Nephron (organoid): ENCODE measurements around the gene BCL2L2.

Source experiments
- H3K27ac Mint-ChIP-seq, 3 experiments: 2 replicates each; pipeline ENCODE4 v1.8.0; 2020; ENCODE audit warnings: mixed read lengths in 3 of 3, mild to moderate bottlenecking in 2 of 3, moderate library complexity in 1 of 3
- H3K27me3 Mint-ChIP-seq: 2 replicates; pipeline ENCODE4 v1.8.0; 2021; ENCODE audit warnings: low read depth, mild to moderate bottlenecking, moderate library complexity, mixed read lengths
- H3K36me3 Mint-ChIP-seq: 2 replicates; pipeline ENCODE4 v1.8.0; 2020; ENCODE audit warnings: low read depth, mixed read lengths
- H3K4me1 Mint-ChIP-seq: 2 replicates; pipeline ENCODE4 v1.8.0; 2020; ENCODE audit warnings: mixed read lengths
- H3K4me3 Mint-ChIP-seq, 3 experiments: 2 replicates each; pipeline ENCODE4 v1.8.0; 2020; ENCODE audit warnings: mild to moderate bottlenecking in 3 of 3, mixed read lengths in 3 of 3, moderate library complexity in 2 of 3
- H3K9me3 Mint-ChIP-seq: 2 replicates; pipeline ENCODE4 v1.8.0; 2020; ENCODE audit warnings: mixed read lengths
- TF ChIP-seq, protein P1 (sequence below), 3 experiments: fragments of 200-600 bp; sonication (generic); IDR thresholded peaks; one replicate each; pipeline ENCODE4 v1.5.0; 2021; ENCODE audit warnings: antibody characterized with exemption in 3 of 3; ENCODE audit not compliant: unreplicated experiment in 3 of 3

The BCL2L2 gene

DNA sequence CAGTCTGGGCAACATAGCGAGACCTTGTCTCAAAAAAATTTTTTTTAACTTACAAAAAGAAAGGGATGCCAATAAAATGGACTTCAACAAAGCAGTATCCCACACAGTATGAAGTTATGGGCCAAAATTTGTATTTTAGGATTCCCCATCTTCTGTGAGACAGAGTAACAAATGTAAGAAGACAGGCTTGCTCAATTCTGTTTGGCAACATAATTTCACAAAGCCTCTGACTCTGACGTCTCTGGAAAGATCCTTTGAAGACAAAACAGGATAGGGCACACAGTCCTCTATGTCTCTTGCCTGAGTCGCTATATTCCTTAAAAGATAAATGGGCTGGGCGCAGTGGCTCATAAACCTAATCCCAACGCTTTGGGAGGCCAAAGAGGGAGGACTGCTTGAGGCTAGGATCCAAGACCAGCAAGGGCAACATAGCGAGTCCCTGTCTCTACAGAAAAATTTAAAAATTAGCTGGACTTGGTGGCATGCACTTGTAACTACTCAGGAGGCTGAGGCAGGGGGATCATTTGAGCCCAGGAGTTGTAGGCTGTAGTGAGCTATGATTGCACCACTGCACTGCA, 19.6 kb upstream of the BCL2L2 start:
- TF ChIP-seq, protein P1, sequence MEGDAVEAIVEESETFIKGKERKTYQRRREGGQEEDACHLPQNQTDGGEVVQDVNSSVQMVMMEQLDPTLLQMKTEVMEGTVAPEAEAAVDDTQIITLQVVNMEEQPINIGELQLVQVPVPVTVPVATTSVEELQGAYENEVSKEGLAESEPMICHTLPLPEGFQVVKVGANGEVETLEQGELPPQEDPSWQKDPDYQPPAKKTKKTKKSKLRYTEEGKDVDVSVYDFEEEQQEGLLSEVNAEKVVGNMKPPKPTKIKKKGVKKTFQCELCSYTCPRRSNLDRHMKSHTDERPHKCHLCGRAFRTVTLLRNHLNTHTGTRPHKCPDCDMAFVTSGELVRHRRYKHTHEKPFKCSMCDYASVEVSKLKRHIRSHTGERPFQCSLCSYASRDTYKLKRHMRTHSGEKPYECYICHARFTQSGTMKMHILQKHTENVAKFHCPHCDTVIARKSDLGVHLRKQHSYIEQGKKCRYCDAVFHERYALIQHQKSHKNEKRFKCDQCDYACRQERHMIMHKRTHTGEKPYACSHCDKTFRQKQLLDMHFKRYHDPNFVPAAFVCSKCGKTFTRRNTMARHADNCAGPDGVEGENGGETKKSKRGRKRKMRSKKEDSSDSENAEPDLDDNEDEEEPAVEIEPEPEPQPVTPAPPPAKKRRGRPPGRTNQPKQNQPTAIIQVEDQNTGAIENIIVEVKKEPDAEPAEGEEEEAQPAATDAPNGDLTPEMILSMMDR (IDR thresholded peaks at IDR 0.05; ENCODE audit: unreplicated experiment in 3 of 3) = no peak
- H3K9me3 Mint-ChIP-seq = no peaks in the 10 kb centered on the region
- peaks cover 25% of the 10 kb centered on the region for H3K4me1 Mint-ChIP-seq

DNA sequence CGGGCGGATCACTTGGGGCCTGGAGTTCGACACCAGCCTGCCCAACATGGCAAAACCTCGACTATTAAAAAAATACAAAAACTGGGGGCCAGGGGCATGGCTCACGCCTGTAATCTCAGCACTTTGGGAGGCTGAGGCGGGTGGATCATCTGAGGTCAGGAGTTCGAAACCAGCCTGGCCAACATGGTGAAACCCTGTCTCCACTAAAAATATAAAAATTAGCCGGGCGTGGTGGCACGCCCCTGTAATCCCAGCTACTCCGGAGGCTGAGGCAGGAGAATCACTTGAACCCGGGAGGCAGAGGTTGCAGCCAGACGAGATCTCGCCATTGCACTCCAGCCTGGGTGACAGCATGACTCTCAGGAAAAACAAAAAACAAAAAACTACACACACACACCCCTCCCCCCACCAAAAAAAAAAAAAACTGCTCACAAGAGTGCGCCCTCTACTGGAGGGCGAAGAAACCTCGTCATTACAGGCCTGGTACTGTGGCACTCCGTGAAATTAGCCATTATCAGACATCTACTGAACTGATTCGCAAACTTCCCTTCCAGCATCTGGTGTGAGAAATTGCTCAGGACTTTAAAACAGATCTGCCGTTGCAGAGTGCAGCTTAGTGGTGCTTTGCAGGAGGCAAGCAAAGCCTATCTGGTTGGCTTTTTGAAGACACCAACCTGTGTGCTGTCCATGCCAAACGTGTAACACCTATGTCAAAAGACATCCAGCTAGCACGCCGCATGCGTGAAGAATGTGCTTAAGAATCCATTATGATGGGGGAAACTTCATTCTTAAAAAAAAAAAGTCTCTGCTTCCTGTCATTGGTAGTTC, 11.7 kb upstream of the BCL2L2 start:
- no peaks in the 10 kb centered on the region for H3K9me3 Mint-ChIP-seq

More for the DNA sequence above, 19.6 kb upstream of the BCL2L2 start:
- H3K27ac Mint-ChIP-seq = peak overlapping the region; percentile 91 to 99 (median 98)
- H3K4me3 Mint-ChIP-seq = peak overlapping the region; percentile 92 to 93 (median 93)
- H3K27me3 Mint-ChIP-seq = peaks cover 22% of the 10 kb centered on the region
- H3K36me3 Mint-ChIP-seq = no peaks in the 10 kb centered on the region

DNA sequence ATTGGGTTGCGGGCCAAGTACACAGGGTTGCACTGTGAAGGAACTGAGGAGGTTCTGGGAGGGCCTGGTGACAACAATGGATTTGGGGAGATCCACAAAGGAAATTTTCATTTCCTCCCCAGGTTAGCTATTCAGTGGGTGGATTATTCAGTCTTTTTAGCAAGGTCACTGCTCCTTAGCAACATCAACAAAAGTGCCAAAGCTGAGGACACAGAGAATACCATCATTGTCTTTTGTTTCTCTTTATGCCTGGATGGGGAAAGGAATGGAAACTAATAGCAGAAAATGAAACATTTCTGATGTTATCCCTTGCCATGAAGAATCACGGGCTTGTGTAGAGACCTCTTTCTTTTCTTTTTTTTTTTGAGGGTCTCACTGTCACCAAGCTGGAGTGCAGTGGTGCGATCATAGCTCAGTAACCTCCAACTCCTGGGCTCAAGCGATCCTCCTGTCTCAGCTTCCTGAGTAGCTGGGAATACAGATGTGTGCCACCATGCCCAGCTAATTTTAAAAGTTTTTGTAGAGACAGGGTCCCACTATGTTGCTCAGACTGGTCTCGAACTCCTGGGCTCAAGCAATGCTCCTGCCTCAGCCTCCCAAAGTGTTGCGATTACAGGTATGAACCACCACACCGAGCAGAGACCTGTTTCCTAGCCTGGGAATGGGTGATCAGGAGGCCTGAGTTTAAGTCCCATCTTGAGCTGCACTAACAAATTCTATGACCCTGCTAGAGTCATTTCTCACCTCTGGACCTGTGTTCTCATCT, 10.4 kb upstream of the BCL2L2 start:
- Mint-ChIP-seq H3K9me3 (no peaks in the 10 kb centered on the region), H3K27me3 (peaks cover 22% of the 10 kb centered on the region), H3K4me3 (peak overlapping the region in 1 of 3 experiments; percentile 36), H3K36me3 (no peaks in the 10 kb centered on the region), H3K27ac (peak overlapping the region; percentile 17 to 68 (median 24)), H3K4me1 (peaks cover 25% of the 10 kb centered on the region)
- TF ChIP-seq, protein P1 (IDR thresholded peaks at IDR 0.05; ENCODE audit: unreplicated experiment in 3 of 3) = no peak

More for the DNA sequence above, 11.7 kb upstream of the BCL2L2 start:
- Mint-ChIP-seq H3K27me3 (peaks cover 27% of the 10 kb centered on the region), H3K4me1 (peaks cover 20% of the 10 kb centered on the region), H3K27ac (peak overlapping the region in 2 of 3 experiments; percentile 9 to 50), H3K4me3 (no peak overlapping the region), H3K36me3 (no peaks in the 10 kb centered on the region)
- TF ChIP-seq, protein P1 (IDR thresholded peaks at IDR 0.05; ENCODE audit: unreplicated experiment in 3 of 3) = peak; percentile 76 to 84 (median 77)

DNA sequence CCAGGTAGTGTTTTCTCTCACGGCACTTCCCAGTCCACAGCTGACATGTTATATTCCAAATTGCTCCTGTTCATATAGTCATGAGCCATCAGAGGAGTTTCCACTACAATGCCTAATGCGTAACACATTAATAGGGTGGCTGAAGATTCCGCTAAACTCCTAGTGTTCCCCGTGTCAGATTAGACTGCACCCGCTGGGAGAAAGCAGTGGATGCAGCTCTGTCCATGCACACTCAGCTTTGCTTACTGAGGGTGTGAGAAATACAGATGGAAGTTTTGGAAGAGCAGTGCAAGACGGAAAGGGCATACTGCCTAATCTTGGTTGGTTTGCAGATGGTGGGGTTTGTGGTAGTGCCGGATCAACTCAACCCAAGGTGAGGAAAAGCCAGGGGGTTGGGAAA, 9.5 kb upstream of the BCL2L2 start:
- Mint-ChIP-seq H3K27ac (peak overlapping the region; percentile 24 to 68 (median 34)), H3K9me3 (no peaks in the 10 kb centered on the region), H3K4me1 (peaks cover 25% of the 10 kb centered on the region), H3K27me3 (peaks cover 13% of the 10 kb centered on the region), H3K4me3 (peak overlapping the region in 2 of 3 experiments; percentile 45 to 60), H3K36me3 (no peaks in the 10 kb centered on the region)
- TF ChIP-seq, protein P1 (IDR thresholded peaks at IDR 0.05; ENCODE audit: unreplicated experiment in 3 of 3) = no peak

DNA sequence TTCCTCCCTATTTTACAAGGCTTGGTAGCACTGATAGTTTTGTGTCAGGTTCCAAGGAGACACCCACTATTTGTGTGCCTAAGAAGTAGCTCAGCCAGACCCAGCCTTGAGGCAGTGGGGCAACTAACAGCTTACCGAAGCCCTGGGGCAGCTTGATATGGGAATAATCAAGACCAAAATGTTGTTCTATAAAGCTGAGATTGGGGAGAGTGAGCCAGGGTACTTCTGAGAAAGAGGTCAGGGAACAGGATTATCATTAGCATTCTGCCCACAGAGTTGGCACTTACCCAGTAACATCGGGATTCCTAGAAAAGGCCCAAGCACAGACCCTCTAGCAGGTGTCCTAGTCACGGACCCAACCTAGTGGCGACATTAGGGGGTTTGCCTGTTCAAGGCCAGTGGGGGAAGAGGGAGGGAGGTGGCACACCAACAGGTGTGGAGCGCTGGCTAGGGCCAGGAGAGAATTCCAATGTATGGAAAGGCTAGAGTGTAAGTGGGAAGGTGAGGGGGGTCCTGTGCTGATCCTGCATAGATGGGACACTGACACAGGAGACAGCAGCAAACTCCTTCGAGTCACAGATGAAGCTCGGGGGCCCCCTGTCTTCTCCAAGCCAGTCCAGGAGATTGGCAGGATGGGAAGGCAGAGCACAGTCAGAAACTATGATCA, 8.9 kb upstream of the BCL2L2 start:
- no peaks in the 10 kb centered on the region for H3K9me3 Mint-ChIP-seq
- no peaks in the 10 kb centered on the region for H3K36me3 Mint-ChIP-seq
- H3K4me3 Mint-ChIP-seq = peak overlapping the region in 2 of 3 experiments; percentile 29 to 40
- peaks cover 25% of the 10 kb centered on the region for H3K4me1 Mint-ChIP-seq
- TF ChIP-seq, protein P1 (IDR thresholded peaks at IDR 0.05; ENCODE audit: unreplicated experiment in 3 of 3) = no peak
- peaks cover 12% of the 10 kb centered on the region for H3K27me3 Mint-ChIP-seq
- peak overlapping the region; percentile 21 to 68 (median 64) for H3K27ac Mint-ChIP-seq
